ENCODE measurements around the gene CAPSL. TPM values are rescaled to one million over a fixed set of nuclear protein-coding genes. Genes with fewer than 3 reads are reported as not detected.

Gene CAPSL
- total and polyA plus RNA-seq, 2 of the 8 experiments (the other 6 are each of a cell fraction or from before 2014, with no cell fraction given) = not detected

DNA sequence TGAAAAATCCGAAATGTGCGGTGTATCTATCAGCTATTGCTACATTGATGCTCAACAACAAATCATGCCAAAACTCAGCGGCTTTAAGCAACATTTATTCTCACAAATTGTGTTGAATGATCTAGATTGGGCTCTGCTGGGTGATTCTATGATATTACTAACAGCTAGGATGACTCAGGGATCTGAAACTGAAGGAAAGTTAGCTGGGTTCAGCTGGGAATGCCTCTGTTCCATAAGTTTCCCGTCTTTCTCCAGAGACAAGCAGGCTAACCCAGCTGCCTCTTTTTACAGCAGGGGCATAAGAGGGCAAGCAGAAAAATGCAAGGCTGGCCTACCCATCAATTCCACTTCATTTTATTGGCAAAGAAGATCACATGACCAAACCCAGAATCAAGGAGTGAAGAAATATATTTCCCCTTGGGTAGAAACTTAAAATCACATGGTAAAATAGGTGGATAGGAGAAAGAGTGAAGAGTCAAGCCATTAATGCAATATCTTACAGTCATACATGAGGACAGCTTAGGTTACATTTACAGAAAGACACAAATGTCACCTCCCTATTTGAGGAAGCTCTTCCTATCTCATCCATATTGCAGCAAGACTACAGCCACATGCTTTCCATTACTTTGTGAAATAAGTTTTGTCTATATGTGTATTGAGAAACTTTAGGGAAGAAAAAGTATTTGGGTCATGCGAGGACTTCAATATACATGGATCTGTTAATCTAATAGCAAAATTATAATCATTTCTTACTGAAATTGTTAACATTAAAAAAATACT is 50.9 kb downstream of the CAPSL start:
- H3K18ac ChIP-seq (ENCODE audit: extremely low read depth, low read length) = no peak overlapping the region
- no peak overlapping the region for H3K4me3 ChIP-seq (ENCODE audit: extremely low read depth in 1 of 4, insufficient read depth in 2 of 4, low read depth in 3 of 4, low read length in 4 of 4)
- H4K20me1 ChIP-seq (replicated peaks in 1 of 2; ENCODE audit: control insufficient read depth in 1 of 2, insufficient read depth in 2 of 2, low read length in 2 of 2) = no peaks in the 10 kb centered on the region
- H2AFZ ChIP-seq (ENCODE audit: low read length) = no peak overlapping the region
- no peaks in the 10 kb centered on the region for H3K9me3 ChIP-seq (ENCODE audit: insufficient read depth in 2 of 2, low read depth in 1 of 2, low read length in 1 of 2)
- no peaks in the 10 kb centered on the region for H3K79me2 ChIP-seq (ENCODE audit: control insufficient read depth in 1 of 2, insufficient read depth in 2 of 2, low read length in 2 of 2)
- no peak overlapping the region for H2BK5ac ChIP-seq (ENCODE audit: low read depth, low read length)
- no peak overlapping the region for H3K23ac ChIP-seq (ENCODE audit: insufficient read length)
- H3K4me2 ChIP-seq (ENCODE audit: insufficient read depth in 1 of 2, low read depth in 2 of 2, low read length in 2 of 2) = no peak overlapping the region
- no peak overlapping the region for H3K56ac ChIP-seq (replicated peaks; ENCODE audit: insufficient read length, low read depth, low read length)
- no peak overlapping the region for H2AK5ac ChIP-seq (ENCODE audit: low read depth, low read length)
- ChIA-PET POLR2A (ENCODE audit: partially characterized antibody) (no interaction called here), CTCF (ENCODE audit: partially characterized antibody) (interaction anchor here (1.1 kb wide), 1 partner anchor 12 kb away, joined by 4 read pairs; no protein-coding TSS in a partner anchor)
- WGBS, 2 experiments (ENCODE audit: extremely low coverage in 1 of 2, insufficient coverage in 1 of 2, insufficient read length in 1 of 2, insufficient replicate concordance in 2 of 2, low coverage in 1 of 2, low lambda C conversion rate in 2 of 2, missing lambda C conversion rate in 1 of 2) = 68% methylated on average over 5 of the region's 5 CpGs; no CpG with 5 or more reads in 1 of the 2 experiments
- H2BK12ac ChIP-seq (ENCODE audit: low read depth, low read length) = no peak overlapping the region
- DNase-seq (ENCODE audit: low read depth in 1 of 2, low spot score in 2 of 2) (no peak), FAIRE-seq (no peak)
- H4K91ac ChIP-seq (replicated peaks; ENCODE audit: insufficient read length, low read length) = no peak overlapping the region
- no peaks in the 10 kb centered on the region for H3K27me3 ChIP-seq (replicated peaks in 1 of 4; ENCODE audit: control insufficient read depth in 3 of 4, extremely low read depth in 1 of 4, insufficient read depth in 3 of 4, low read length in 3 of 4)
- H4K8ac ChIP-seq (ENCODE audit: extremely low read depth, insufficient read depth, low read length) = no peak overlapping the region
- H2BK120ac ChIP-seq (replicated peaks; ENCODE audit: low read depth, low read length) = no peak overlapping the region
- no peak overlapping the region for H3K14ac ChIP-seq (ENCODE audit: insufficient read length)
- no peaks in the 10 kb centered on the region for H3K23me2 ChIP-seq (ENCODE audit: low read depth, low read length)
- no peaks in the 10 kb centered on the region for H3K36me3 ChIP-seq (ENCODE audit: control insufficient read depth in 2 of 4, insufficient read depth in 4 of 4, low read length in 3 of 4)
- H3K9ac ChIP-seq (replicated peaks in 1 of 4; ENCODE audit: extremely low read depth in 1 of 4, low read depth in 3 of 4, low read length in 3 of 4) = no peak overlapping the region
- H2BK20ac ChIP-seq (ENCODE audit: low read length) = no peak overlapping the region
- no peak overlapping the region for H2BK15ac ChIP-seq (ENCODE audit: low read length)
- no peak overlapping the region for H3K27ac ChIP-seq (ENCODE audit: low read depth, low read length)
- peaks cover 0 to 2% (median 0%) of the 10 kb centered on the region in 4 experiments; a peak in 1 of 7 replicates for H3K4me1 ChIP-seq (replicated peaks in 1 of 4; ENCODE audit: control insufficient read depth in 3 of 4, insufficient read depth in 4 of 4, low read length in 3 of 4)
- no peak overlapping the region for H3K4ac ChIP-seq (replicated peaks; ENCODE audit: insufficient read length, low read depth, low read length)
- H3K79me1 ChIP-seq (ENCODE audit: low read depth, low read length) = no peaks in the 10 kb centered on the region
- H4K5ac ChIP-seq (ENCODE audit: insufficient read length, low read depth, low read length) = no peak overlapping the region
- TF ChIP-seq KDM1A (IDR thresholded peaks at IDR 0.05; ENCODE audit: borderline replicate concordance, low read length) = no peak
- TF ChIP-seq TAF7 (optimal IDR thresholded peaks at IDR 0.05; ENCODE audit: borderline replicate concordance, low read depth, low read length) = no peak
- TF ChIP-seq GABPA (IDR thresholded peaks at IDR 0.05; ENCODE audit: borderline replicate concordance, insufficient read depth, low read length) = no peak
- no peak for TF ChIP-seq BRCA1 (IDR thresholded peaks at IDR 0.05; ENCODE audit: low read depth, low read length)
- TF ChIP-seq CBX5 (IDR thresholded peaks at IDR 0.05; ENCODE audit: low read depth, low read length) = no peak
- no peak for TF ChIP-seq POLR2A (IDR thresholded peaks at IDR 0.05; ENCODE audit: control extremely low read depth in 1 of 2, low read depth in 2 of 2, low read length in 2 of 2)
- TF ChIP-seq, protein P1, sequence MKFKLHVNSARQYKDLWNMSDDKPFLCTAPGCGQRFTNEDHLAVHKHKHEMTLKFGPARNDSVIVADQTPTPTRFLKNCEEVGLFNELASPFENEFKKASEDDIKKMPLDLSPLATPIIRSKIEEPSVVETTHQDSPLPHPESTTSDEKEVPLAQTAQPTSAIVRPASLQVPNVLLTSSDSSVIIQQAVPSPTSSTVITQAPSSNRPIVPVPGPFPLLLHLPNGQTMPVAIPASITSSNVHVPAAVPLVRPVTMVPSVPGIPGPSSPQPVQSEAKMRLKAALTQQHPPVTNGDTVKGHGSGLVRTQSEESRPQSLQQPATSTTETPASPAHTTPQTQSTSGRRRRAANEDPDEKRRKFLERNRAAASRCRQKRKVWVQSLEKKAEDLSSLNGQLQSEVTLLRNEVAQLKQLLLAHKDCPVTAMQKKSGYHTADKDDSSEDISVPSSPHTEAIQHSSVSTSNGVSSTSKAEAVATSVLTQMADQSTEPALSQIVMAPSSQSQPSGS (IDR thresholded peaks at IDR 0.05; ENCODE audit: low read length) = no peak
